ENCODE data around the gene NPHP3.

The NPHP3 gene

DNA sequence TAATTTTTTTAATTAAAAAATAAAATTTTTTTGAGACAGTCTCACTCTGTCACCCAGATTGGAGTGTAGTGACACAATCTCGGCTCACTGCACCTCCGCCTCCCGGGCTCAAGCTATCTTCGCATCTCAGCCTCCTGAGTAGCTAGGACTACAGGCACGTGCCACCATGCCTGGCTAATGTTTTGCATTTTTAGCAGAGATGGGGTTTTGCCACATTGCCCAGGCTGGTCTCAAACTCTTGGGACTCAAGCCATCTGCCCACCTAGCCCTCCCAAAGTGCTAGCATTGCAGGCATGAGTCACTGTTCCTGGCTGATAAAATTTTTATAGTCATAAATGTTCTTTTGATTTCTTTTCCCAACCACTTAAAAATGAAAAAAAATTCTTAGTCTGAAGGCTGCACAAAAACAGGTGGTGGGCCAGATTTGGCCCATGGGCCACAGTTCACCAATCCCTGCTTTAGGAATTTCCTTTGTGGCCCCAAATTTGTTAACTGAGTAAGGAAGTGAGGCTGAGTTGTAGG is 52.9 kb downstream of the NPHP3 start:
- TF ChIP-seq ZNF70 (CRISPR knock-in tag; IDR thresholded peaks at IDR 0.05) (no peak), ESRRG (CRISPR knock-in tag; IDR thresholded peaks at IDR 0.05) (no peak), POU6F1 (CRISPR knock-in tag; IDR thresholded peaks at IDR 0.05; ENCODE audit: borderline replicate concordance, low read depth) (no peak), TOX (CRISPR knock-in tag; IDR thresholded peaks at IDR 0.05; ENCODE audit: borderline replicate concordance) (no peak), ARNTL (CRISPR knock-in tag; IDR thresholded peaks at IDR 0.05; ENCODE audit: borderline replicate concordance, low read depth) (no peak), ZFP30 (CRISPR knock-in tag; IDR thresholded peaks at IDR 0.05) (no peak), ZFP3 (CRISPR knock-in tag; IDR thresholded peaks at IDR 0.05) (no peak), GLIS3 (CRISPR knock-in tag; IDR thresholded peaks at IDR 0.05) (no peak), ZC3H10 (CRISPR knock-in tag; IDR thresholded peaks at IDR 0.05) (no peak), TCF4 (CRISPR knock-in tag; IDR thresholded peaks at IDR 0.05; ENCODE audit: borderline replicate concordance) (no peak), ZNF565 (CRISPR knock-in tag; conservative IDR thresholded peaks at IDR 0.05; ENCODE audit: low read depth) (no peak), RARB (CRISPR knock-in tag; IDR thresholded peaks at IDR 0.05) (no peak), ISL1 (CRISPR knock-in tag; IDR thresholded peaks at IDR 0.05) (no peak), PPARA (CRISPR knock-in tag; IDR thresholded peaks at IDR 0.05; ENCODE audit: borderline replicate concordance) (no peak), OSR1 (CRISPR knock-in tag; IDR thresholded peaks at IDR 0.05) (no peak), CSDC2 (CRISPR knock-in tag; IDR thresholded peaks at IDR 0.05) (no peak), BACH2 (CRISPR knock-in tag; IDR thresholded peaks at IDR 0.05; ENCODE audit: borderline replicate concordance) (no peak), ZNF8 (CRISPR knock-in tag; IDR thresholded peaks at IDR 0.05) (no peak)
- TF ChIP-seq, protein P1, sequence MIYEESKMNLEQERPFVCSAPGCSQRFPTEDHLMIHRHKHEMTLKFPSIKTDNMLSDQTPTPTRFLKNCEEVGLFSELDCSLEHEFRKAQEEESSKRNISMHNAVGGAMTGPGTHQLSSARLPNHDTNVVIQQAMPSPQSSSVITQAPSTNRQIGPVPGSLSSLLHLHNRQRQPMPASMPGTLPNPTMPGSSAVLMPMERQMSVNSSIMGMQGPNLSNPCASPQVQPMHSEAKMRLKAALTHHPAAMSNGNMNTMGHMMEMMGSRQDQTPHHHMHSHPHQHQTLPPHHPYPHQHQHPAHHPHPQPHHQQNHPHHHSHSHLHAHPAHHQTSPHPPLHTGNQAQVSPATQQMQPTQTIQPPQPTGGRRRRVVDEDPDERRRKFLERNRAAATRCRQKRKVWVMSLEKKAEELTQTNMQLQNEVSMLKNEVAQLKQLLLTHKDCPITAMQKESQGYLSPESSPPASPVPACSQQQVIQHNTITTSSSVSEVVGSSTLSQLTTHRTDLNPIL (CRISPR knock-in tag; IDR thresholded peaks at IDR 0.05; ENCODE audit: low read depth) = no peak
- TF ChIP-seq, protein P2, sequence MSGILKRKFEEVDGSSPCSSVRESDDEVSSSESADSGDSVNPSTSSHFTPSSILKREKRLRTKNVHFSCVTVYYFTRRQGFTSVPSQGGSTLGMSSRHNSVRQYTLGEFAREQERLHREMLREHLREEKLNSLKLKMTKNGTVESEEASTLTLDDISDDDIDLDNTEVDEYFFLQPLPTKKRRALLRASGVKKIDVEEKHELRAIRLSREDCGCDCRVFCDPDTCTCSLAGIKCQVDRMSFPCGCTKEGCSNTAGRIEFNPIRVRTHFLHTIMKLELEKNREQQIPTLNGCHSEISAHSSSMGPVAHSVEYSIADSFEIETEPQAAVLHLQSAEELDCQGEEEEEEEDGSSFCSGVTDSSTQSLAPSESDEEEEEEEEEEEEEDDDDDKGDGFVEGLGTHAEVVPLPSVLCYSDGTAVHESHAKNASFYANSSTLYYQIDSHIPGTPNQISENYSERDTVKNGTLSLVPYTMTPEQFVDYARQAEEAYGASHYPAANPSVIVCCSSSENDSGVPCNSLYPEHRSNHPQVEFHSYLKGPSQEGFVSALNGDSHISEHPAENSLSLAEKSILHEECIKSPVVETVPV (CRISPR knock-in tag; IDR thresholded peaks at IDR 0.05) = no peak
- ATAC-seq = no peak; the same call in 2 of the 3 replicates

DNA sequence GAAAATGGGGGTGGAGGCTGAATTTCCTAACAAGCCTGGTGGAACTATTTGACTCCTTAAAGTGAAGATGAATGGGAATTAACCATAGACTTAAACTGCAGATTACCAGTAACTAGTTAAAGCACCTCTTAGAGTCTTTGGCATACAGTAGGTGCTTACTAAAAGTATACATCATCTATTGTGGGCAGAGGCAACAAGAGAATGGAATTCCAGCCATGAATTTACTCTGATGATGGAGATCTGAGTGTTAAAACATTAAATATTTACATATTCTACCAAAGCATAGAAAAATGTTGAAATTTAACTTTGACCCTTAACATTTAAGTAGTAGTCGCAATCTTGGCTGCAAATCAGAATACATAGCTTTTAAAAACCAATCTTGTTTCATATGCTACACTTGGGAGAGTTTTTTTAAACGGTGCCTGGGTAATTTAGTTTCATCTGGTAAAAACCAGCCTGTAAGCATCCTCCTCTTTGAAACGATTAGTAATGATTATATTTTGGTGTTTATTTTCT is 56.9 kb downstream of the NPHP3 start:
- ATAC-seq = no peak

More for the DNA sequence above, 56.9 kb downstream of the NPHP3 start:
- TF ChIP-seq BACH2 (CRISPR knock-in tag; IDR thresholded peaks at IDR 0.05; ENCODE audit: borderline replicate concordance) (no peak), ESRRG (CRISPR knock-in tag; IDR thresholded peaks at IDR 0.05) (no peak), ISL1 (CRISPR knock-in tag; IDR thresholded peaks at IDR 0.05) (no peak), ZNF8 (CRISPR knock-in tag; IDR thresholded peaks at IDR 0.05) (no peak), ZNF565 (CRISPR knock-in tag; conservative IDR thresholded peaks at IDR 0.05; ENCODE audit: low read depth) (no peak), ZNF70 (CRISPR knock-in tag; IDR thresholded peaks at IDR 0.05) (no peak), CSDC2 (CRISPR knock-in tag; IDR thresholded peaks at IDR 0.05) (no peak), GLIS3 (CRISPR knock-in tag; IDR thresholded peaks at IDR 0.05) (no peak), PPARA (CRISPR knock-in tag; IDR thresholded peaks at IDR 0.05; ENCODE audit: borderline replicate concordance) (no peak)
- TF ChIP-seq, protein P1 (CRISPR knock-in tag; IDR thresholded peaks at IDR 0.05; ENCODE audit: low read depth) = no peak
- TF ChIP-seq, protein P2 (CRISPR knock-in tag; IDR thresholded peaks at IDR 0.05) = no peak
- TF ChIP-seq, protein P3, sequence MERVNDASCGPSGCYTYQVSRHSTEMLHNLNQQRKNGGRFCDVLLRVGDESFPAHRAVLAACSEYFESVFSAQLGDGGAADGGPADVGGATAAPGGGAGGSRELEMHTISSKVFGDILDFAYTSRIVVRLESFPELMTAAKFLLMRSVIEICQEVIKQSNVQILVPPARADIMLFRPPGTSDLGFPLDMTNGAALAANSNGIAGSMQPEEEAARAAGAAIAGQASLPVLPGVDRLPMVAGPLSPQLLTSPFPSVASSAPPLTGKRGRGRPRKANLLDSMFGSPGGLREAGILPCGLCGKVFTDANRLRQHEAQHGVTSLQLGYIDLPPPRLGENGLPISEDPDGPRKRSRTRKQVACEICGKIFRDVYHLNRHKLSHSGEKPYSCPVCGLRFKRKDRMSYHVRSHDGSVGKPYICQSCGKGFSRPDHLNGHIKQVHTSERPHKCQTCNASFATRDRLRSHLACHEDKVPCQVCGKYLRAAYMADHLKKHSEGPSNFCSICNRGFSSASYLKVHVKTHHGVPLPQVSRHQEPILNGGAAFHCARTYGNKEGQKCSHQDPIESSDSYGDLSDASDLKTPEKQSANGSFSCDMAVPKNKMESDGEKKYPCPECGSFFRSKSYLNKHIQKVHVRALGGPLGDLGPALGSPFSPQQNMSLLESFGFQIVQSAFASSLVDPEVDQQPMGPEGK (CRISPR knock-in tag; IDR thresholded peaks at IDR 0.05; ENCODE audit: borderline replicate concordance) = no peak

Measured in SK-N-SH treated with all-trans-retinoic acid at 6 μM for 48 hours (cell line).